Gastrocnemius medialis (tissue), 4 donors: ENCODE results near the gene NEK10.

ENCODE experiments used
- CTCF ChIP-seq, 5 experiments: fragments of 450-650 bp in 3 of 5; fragments of 200-600 bp in 2 of 5; sonication (generic) in 2 of 5; IDR thresholded peaks in 4 of 5; conservative IDR thresholded peaks in 1 of 5; 1 replicate in 4 of 5; 2 replicates in 1 of 5; pipeline ENCODE4 v1.5.1; 2016 to 2019; ENCODE audit warnings: antibody characterized with exemption in 5 of 5, mild to moderate bottlenecking in 3 of 5, moderate library complexity in 3 of 5
- POLR2A ChIP-seq, 2 donors: fragments of 450-650 bp; IDR thresholded peaks; one replicate each; pipeline ENCODE4 v1.6.1; 2017; ENCODE audit warnings: antibody characterized with exemption in 2 of 2, mild to moderate bottlenecking in 2 of 2, moderate library complexity in 2 of 2

- TF ChIP-seq CTCF (IDR thresholded peaks at IDR 0.05 in 4 of 5, conservative IDR thresholded peaks at IDR 0.05 in 1 of 5) (no peak), POLR2A (IDR thresholded peaks at IDR 0.05) (no peak)
Measured at GRCh38 chr3:27089068-27089467, 280.1 kb downstream of the NEK10 start.
